HepG2 (cell line): Measurements from ENCODE around the gene TTC28. TPM values are rescaled to one million over a fixed set of nuclear protein-coding genes. Genes with fewer than 3 reads are reported as not detected.

Source experiments
- CEBPB ChIP-seq: IDR thresholded peaks from 2 replicates; pipeline ENCODE4 v1.6.1; 2011; ENCODE audit warnings: low read depth, low read length, improper control_type of control experiment, borderline replicate concordance
- CREB3 ChIP-seq: sonication (generic); formaldehyde crosslinking; IDR thresholded peaks from 2 replicates; pipeline ENCODE4 v1.5.0; 2020; ENCODE audit warnings: missing genetic modification reagents
- ELK4 ChIP-seq: sonication (generic); formaldehyde crosslinking; IDR thresholded peaks from 2 replicates; pipeline ENCODE4 v1.9.0; 2021; ENCODE audit warnings: missing genetic modification reagents, borderline replicate concordance
- FOSL2 ChIP-seq: sonication (generic); formaldehyde crosslinking; IDR thresholded peaks from 2 replicates; pipeline ENCODE4 v1.4.0; 2020; ENCODE audit warnings: missing genetic modification reagents
- GATAD2A ChIP-seq: IDR thresholded peaks from 2 replicates; pipeline ENCODE4 v1.6.1; 2016
- HNF4A ChIP-seq: sonication (generic); formaldehyde crosslinking; IDR thresholded peaks from 2 replicates; pipeline ENCODE4 v1.4.0; 2020; ENCODE audit warnings: missing genetic modification reagents
- HOXA7 ChIP-seq: sonication (generic); formaldehyde crosslinking; IDR thresholded peaks from 2 replicates; pipeline ENCODE4 v1.8.1; 2022; ENCODE audit warnings: mild to moderate bottlenecking, missing genetic modification reagents, moderate library complexity
- HOXD1 ChIP-seq: sonication (generic); formaldehyde crosslinking; IDR thresholded peaks from 2 replicates; pipeline ENCODE4 v1.5.0; 2020; ENCODE audit warnings: missing genetic modification reagents
- KAT8 ChIP-seq: IDR thresholded peaks from 2 replicates; pipeline ENCODE4 v1.6.1; 2016; ENCODE audit warnings: missing genetic modification reagents, missing compliant biosample characterization
- POLR2AphosphoS2 ChIP-seq: IDR thresholded peaks from 2 replicates; pipeline ENCODE4 v1.6.1; 2011; ENCODE audit warnings: low read depth, low read length, improper control_type of control experiment
- PPARG ChIP-seq: conservative IDR thresholded peaks from 2 replicates; pipeline ENCODE4 v1.6.1; 2016; ENCODE audit warnings: missing biosample characterization, missing genetic modification reagents
- PREB ChIP-seq: sonication (generic); formaldehyde crosslinking; IDR thresholded peaks from 2 replicates; pipeline ENCODE4 v1.4.0; 2020; ENCODE audit warnings: missing genetic modification reagents
- RARA ChIP-seq: IDR thresholded peaks from 2 replicates; pipeline ENCODE4 v1.6.1; 2016; ENCODE audit warnings: missing genetic modification reagents, missing compliant biosample characterization
- RXRB ChIP-seq: IDR thresholded peaks from 2 replicates; pipeline ENCODE4 v1.6.1; 2016; ENCODE audit warnings: borderline replicate concordance, missing genetic modification reagents, missing compliant biosample characterization
- TEAD2 ChIP-seq: sonication (generic); formaldehyde crosslinking; IDR thresholded peaks from 2 replicates; pipeline ENCODE4 v1.9.0; 2021; ENCODE audit warnings: missing genetic modification reagents
- YEATS4 ChIP-seq: sonication (generic); formaldehyde crosslinking; IDR thresholded peaks from 2 replicates; pipeline ENCODE4 v1.4.0; 2020; ENCODE audit warnings: missing genetic modification reagents, borderline replicate concordance
- ZNF329 ChIP-seq: sonication (generic); formaldehyde crosslinking; IDR thresholded peaks from 2 replicates; pipeline ENCODE4 v1.9.0; 2021; ENCODE audit warnings: low read depth, mild to moderate bottlenecking, missing genetic modification reagents
- ZNF407 ChIP-seq: sonication (generic); formaldehyde crosslinking; IDR thresholded peaks from one replicate; pipeline ENCODE4 v1.5.1; 2020; ENCODE audit warnings: mild to moderate bottlenecking, missing genetic modification reagents; ENCODE audit errors: not compliant biosample characterization
- ZNF605 ChIP-seq: sonication (generic); formaldehyde crosslinking; IDR thresholded peaks from 2 replicates; pipeline ENCODE4 v1.8.0; 2022; ENCODE audit warnings: mild to moderate bottlenecking, missing genetic modification reagents
- ZSCAN21 ChIP-seq: sonication (generic); formaldehyde crosslinking; IDR thresholded peaks from 2 replicates; pipeline ENCODE4 v1.8.0; 2022; ENCODE audit warnings: mild to moderate bottlenecking, missing genetic modification reagents, moderate library complexity, borderline replicate concordance
- polyA plus RNA-seq, 8 experiments: library from polyadenylated mRNA; depleted of rRNA in 3 of 8; stranded (reverse) in 7 of 8; unstranded in 1 of 8; fragments of >200 nt; fragmentation: Illumina TruSeq in 4 of 8; extraction: Trizol in 4 of 8; gene quantifications; 2 replicates each; pipeline versions ENCODE4 v1.2.1 to v1.2.3, GENCODE V29; 2011 to 2016; ENCODE audit warnings: low read depth in 4 of 8, missing spikeins in 1 of 8, mixed read lengths in 1 of 8; ENCODE audit not compliant: insufficient read depth in 1 of 8
- total RNA-seq, 5 experiments: library from RNA; depleted of rRNA; stranded (reverse); fragments of >200 nt; fragmentation: Illumina TruSeq; extraction: Trizol; gene quantifications; 2 replicates each; pipeline ENCODE4 v1.2.3, GENCODE V29; 2016; ENCODE audit warnings: low read depth in 1 of 5

Gene TTC28
- total and polyA plus RNA-seq, 2 of the 13 experiments (the other 11 are each of a cell fraction or from before 2014, with no cell fraction given): 4.2 to 13.1 TPM

- TF ChIP-seq PREB: no peak
- TF ChIP-seq PPARG (CRISPR knock-in tag): peak; percentile 90
- no peak for TF ChIP-seq CREB3
- no peak for TF ChIP-seq ZNF407 (CRISPR knock-in tag)
- peak; percentile 46; the same call in 1 of the 2 replicates for TF ChIP-seq HNF4A (CRISPR knock-in tag)
- peak; percentile 64; the same call in 1 of the 2 replicates for TF ChIP-seq RXRB (CRISPR knock-in tag)
- no peak for TF ChIP-seq ELK4 (CRISPR knock-in tag)
- no peak for TF ChIP-seq HOXA7
- TF ChIP-seq TEAD2: no peak
- TF ChIP-seq FOSL2: peak; percentile 75
- TF ChIP-seq ZSCAN21 (CRISPR knock-in tag): no peak
- 0 out of 2 replicates have a peak, but pooled peaks have one; percentile 12 for TF ChIP-seq RARA (CRISPR knock-in tag)
- TF ChIP-seq POLR2AphosphoS2: no peak
- no peak for TF ChIP-seq YEATS4
- TF ChIP-seq ZNF605: no peak
- peak; percentile 48; the same call in 1 of the 2 replicates for TF ChIP-seq GATAD2A
- TF ChIP-seq KAT8 (CRISPR knock-in tag): no peak
- peak; percentile 64; the same call in 1 of the 2 replicates for TF ChIP-seq CEBPB
- no peak for TF ChIP-seq HOXD1
- no peak for TF ChIP-seq ZNF329 (CRISPR knock-in tag)
These were observed 433.9 kb downstream of the TTC28 start (continued) for GRCh38 chr22:28245579-28246224.
